HG02943 (cell line): Measurements from ENCODE around the gene MATN1.

Experiments used
- ATAC-seq: cut with Tn5 transposase; IDR thresholded peaks from one replicate; pipeline ENCODE4 v1.9.1; 2021; ENCODE audit warnings: mild to moderate bottlenecking, low read depth, moderate library complexity; ENCODE audit not compliant: unreplicated experiment

MATN1 gene

DNA sequence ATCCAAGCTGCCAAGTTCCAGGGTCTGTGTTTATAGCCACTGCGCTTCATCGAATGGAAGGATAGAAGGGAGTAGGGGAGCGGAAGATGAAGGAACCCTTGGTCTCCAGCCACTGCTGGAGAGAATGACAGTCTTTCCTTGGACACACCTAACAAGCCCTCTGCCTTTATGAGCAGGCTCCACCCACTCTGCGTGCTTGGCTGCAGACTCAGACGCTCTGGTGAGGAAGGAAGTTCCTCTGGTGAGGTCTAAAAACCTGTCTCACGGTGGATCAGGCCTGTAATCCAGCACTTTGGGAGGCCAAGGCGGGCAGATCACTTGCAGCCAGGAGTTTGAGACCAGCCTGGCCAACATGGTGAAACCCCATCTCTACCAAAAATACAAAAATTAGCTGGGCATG, 55.4 kb downstream of the MATN1 start:
- no peak for ATAC-seq

DNA sequence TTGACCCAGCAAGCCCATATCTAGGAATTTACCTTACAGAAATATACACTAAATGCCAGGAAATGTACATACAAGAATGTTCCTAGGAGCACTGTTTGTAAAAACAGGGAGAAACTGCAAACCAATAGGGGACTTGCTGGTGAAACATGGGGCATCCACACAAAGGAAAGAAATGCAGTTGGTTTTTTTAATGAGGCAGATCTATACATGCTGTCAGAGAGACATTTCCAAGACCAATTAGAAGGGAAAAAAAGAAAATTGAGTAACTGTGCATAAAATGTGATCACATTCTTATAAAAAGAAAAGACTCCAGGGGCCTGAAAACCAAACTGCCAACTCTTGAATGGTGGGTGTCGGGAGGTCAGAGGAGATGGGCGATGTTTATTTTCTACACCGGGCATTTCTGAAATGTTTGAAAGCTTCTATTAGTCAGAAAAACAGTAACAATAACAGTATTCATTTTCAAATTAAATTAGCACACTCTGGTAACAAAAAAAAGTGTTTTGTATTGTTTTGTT, 56.6 kb downstream of the MATN1 start:
- ATAC-seq: no peak

DNA sequence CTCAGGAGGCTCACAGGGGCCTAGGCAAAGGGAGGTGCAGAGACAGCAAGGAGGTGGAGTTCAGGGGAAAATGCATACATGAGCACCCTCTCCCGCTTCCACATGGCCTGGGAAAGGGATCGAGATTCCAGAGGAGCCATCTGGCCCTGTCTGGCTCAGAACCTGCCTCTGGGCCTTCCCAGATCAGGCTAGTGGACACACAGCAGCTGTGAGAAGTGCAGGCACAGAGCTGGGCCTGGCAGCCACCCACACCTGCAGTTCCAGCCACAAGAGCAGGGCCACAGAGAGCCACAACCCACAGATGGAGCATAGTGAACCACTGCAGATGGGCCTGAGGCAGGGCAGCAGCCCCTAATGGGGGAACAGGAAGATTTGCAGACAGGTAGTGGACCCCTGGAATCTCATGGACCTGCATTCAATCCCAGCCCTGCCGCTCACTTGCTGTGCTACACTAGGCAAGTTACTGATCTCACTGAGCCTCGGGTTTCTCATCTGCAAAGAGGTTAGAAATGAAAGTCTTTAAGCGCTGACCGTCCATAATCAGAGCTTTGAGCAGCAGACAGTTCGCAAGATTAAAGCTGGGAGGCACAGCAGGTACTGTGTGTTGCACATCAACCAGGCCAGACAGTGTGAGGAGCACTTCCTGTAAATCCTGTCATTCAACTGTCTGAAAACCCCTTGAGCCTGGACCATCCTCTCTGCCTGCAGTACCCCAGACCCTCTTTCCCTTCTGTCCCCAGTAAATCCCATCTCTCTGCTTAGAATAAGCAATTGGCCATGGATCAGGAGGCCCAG, 58.0 kb downstream of the MATN1 start:
- ATAC-seq: no peak

DNA sequence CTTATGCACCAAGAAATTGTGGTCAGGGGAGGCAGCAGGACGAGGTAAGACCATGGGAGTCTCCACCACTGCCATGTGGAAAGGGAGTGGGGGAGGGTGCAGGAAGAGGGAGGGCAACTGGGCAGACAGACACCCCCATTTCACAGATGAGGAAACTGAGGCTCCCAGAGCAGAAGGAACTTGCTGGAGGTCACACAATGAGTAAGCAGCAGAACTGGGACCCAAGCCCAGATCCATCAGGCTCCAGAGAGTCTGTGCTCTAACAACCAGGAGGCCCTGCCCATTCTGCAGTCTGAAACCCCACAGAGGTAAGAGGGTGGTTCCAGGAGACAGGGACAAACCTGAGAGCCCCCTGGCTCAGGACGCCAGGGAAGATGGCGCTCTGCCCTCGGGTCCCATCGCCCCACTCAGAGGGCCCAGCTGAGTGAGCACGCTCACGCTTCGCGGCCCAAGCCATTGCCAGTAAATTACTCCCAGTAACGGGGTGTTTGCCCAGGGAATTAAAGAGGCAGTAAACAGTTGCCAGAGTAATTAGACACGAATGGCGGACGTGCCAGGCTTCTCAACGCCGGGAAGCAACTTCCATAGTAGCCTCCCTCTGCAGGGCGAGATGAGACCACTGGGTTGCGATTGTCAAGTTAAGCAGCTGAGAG, 59.2 kb downstream of the MATN1 start:
- no peak for ATAC-seq

DNA sequence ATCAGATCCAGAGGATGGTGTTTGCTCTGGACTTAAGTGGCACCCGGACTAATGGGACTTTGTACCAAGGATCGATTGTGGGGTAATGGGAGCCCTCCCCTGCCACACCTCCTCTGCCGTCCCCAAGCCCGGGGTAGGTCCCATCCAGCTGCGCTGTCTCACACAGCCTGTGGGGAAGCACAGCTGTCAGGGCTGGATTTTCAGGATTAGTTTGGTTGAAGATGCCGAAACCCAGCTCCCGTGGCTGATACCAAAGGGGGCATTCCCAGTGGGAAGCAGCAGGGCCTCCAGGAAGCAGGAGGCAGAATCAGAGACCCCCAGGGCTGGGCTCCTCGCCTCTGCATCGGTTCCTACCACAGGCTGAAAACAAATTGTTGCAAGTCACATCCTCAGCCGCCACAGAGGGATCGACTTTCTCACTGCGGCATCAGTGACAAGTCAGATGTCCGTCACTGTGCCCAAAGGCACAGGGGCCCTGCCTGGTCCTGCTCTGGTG, 59.7 kb downstream of the MATN1 start:
- no peak for ATAC-seq

DNA sequence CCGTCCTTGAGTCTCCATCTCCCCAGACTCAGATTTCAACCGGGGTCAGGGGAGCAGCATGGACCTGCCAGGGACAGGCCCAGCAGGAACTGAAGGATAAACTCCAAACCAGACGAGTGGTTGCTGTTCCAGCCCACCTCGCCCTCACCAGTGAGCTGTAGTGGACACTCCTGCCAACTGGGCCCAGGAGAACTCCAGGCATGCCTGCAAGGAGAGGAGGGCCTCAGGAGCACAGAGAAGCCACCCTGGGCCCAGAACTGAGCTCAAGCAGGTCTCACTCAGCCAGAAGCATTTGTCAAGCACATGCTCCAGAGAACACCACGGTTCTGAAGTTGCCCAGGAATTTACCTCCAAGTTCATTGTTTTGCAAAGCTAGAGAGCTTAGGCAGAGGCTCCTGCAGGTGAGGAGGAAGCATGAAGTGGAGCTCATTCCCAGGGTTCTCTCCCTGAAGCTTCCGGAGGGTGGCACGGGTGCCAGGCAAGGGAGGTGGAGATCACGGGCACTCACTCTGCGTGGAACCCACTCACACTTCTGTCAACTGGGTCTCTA, 61.0 kb downstream of the MATN1 start:
- ATAC-seq: no peak

DNA sequence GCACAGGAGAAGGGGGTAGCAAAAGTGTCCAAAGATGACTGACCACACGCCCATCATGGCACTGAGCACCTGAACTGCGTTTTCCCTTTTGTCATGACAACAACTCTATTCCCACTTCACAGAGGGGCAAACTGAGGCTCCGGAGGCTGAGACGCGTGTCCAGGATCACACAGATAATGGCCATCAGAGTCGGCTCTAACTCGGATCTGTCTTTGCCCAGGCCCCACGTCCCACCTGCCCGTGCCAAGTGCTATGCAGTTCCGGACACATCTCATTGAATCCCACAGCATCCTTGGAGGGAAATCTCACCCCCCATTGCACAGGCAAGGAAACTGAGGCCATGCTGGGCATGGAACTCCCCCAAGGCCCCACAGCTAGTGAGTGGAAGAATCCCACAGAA, 62.1 kb downstream of the MATN1 start:
- no peak for ATAC-seq
